Neural progenitor cell (in vitro differentiated cells): Measurements from ENCODE around the gene SMAD2. TPM values are rescaled to one million over a fixed set of nuclear protein-coding genes. Genes with fewer than 3 reads are reported as not detected.

ENCODE experiments used
- DNase-seq: peaks from one replicate; pipeline ENCODE4 v3.0.0-alpha.2; 2016; ENCODE audit warnings: low spot score
- H2AFZ ChIP-seq: fragments of 200-600 bp; sonication (generic); replicated peaks from 2 replicates; pipeline ENCODE4 v1.6.1; 2016; ENCODE audit warnings: antibody characterized with exemption
- H3F3A ChIP-seq: fragments of 200-600 bp; sonication (generic); 2 replicates; pipeline ENCODE4 v1.6.1; 2016; ENCODE audit warnings: antibody characterized with exemption, low read depth
- H3K27ac ChIP-seq: fragments of 200-600 bp; sonication (generic); 2 replicates; pipeline ENCODE4 v1.5.1; 2016; ENCODE audit warnings: mild to moderate bottlenecking
- H3K27me3 ChIP-seq: fragments of 200-600 bp; sonication (generic); 2 replicates; pipeline ENCODE4 v1.6.1; 2016; ENCODE audit warnings: mild to moderate bottlenecking, moderate library complexity
- H3K36me3 ChIP-seq: fragments of 200-600 bp; sonication (generic); 2 replicates; pipeline ENCODE4 v1.5.1; 2016
- H3K4me1 ChIP-seq: fragments of 200-600 bp; sonication (generic); 2 replicates; pipeline ENCODE4 v1.6.1; 2016; ENCODE audit warnings: mixed run types
- H3K4me2 ChIP-seq: fragments of 200-600 bp; sonication (generic); 2 replicates; pipeline ENCODE4 v1.6.1; 2016
- H3K4me3 ChIP-seq: fragments of 200-600 bp; sonication (generic); 2 replicates; pipeline ENCODE4 v1.5.1; 2016
- H3K79me2 ChIP-seq: fragments of 200-600 bp; sonication (generic); 2 replicates; pipeline ENCODE4 v1.6.1; 2016; ENCODE audit warnings: low read depth
- H3K9ac ChIP-seq: fragments of 200-600 bp; sonication (generic); 2 replicates; pipeline ENCODE4 v1.6.1; 2016
- H3K9me3 ChIP-seq: fragments of 200-600 bp; sonication (generic); 2 replicates; pipeline ENCODE4 v1.5.1; 2016; ENCODE audit warnings: low read depth
- H4K20me1 ChIP-seq: fragments of 200-600 bp; sonication (generic); 2 replicates; pipeline ENCODE4 v1.6.1; 2016; ENCODE audit warnings: low read depth
- H3K27ac Mint-ChIP-seq: 3 replicates; pipeline ENCODE4 v1.8.0; 2021; ENCODE audit warnings: mixed read lengths
- H3K27me3 Mint-ChIP-seq: 2 replicates; pipeline ENCODE4 v1.8.0; 2022; ENCODE audit warnings: low read depth, mild to moderate bottlenecking, inconsistent platforms, moderate library complexity, mixed read lengths; ENCODE audit not compliant: insufficient read depth
- H3K36me3 Mint-ChIP-seq: 3 replicates; pipeline ENCODE4 v1.8.0; 2021; ENCODE audit warnings: mixed read lengths
- H3K4me1 Mint-ChIP-seq: 3 replicates; pipeline ENCODE4 v1.8.0; 2021; ENCODE audit warnings: mixed read lengths
- H3K4me3 Mint-ChIP-seq: 3 replicates; pipeline ENCODE4 v1.8.0; 2021; ENCODE audit warnings: mild to moderate bottlenecking, moderate library complexity, mixed read lengths
- H3K9me3 Mint-ChIP-seq: 3 replicates; pipeline ENCODE4 v1.8.0; 2020; ENCODE audit warnings: mixed read lengths
- EZH2 ChIP-seq: fragments of 200-600 bp; sonication (generic); IDR thresholded peaks from 2 replicates; pipeline ENCODE4 v1.6.1; 2017; ENCODE audit warnings: antibody characterized with exemption, mild to moderate bottlenecking, moderate library complexity
- EZH2phosphoT487 ChIP-seq: fragments of 200-600 bp; sonication (generic); IDR thresholded peaks from 2 replicates; pipeline ENCODE4 v1.6.1; 2017; ENCODE audit warnings: antibody characterized with exemption
- total RNA-seq: library from RNA; depleted of rRNA; stranded (reverse); fragments of >200 nt; gene quantifications from 2 replicates; pipeline ENCODE4 v1.2.3, GENCODE V29; 2015; ENCODE audit warnings: low replicate concordance
- TF ChIP-seq, protein P1 (sequence below): fragments of 200-600 bp; sonication (generic); IDR thresholded peaks from 2 replicates; pipeline ENCODE4 v1.5.1; 2017; ENCODE audit warnings: antibody characterized with exemption, mild to moderate bottlenecking

Gene SMAD2
- total RNA-seq, 1 donor from 2014 or later, result 233 TPM

DNA sequence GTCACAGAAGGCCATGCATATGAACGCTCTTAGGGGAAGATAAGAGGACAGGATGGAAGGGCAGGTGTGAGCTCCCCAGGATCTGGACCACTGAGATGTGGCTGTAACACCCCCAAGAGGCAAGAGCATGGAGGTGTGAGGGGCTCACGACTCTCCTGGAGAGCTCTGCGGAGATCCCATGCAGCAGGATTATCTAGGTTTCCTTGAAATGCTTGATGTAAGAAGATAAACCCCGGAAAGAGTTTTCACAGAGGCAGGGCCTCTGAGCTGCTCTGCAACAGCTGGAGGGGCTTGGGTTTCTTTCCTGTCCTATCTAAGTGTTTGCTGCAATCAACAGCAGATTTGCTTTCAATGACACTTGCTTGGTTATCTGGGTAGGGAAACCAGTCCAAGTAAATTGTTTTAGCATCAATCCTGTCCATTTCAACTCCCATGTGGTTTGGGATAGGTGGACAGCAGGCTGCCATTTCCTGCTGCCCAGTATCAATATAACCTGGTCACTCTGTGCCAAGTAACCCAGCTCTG is 138.9 kb downstream of the SMAD2 start:
- Histone ChIP-seq H3K27me3 (no peaks in the 10 kb centered on the region), H3K4me2 (no peak overlapping the region), H3K4me3 (no peak overlapping the region), H3K27ac (no peak overlapping the region), H3K9ac (no peak overlapping the region), H3K9me3 (no peaks in the 10 kb centered on the region), H3K36me3 (no peaks in the 10 kb centered on the region), H2AFZ (no peak overlapping the region), H3K79me2 (no peaks in the 10 kb centered on the region), H3F3A (no peaks in the 10 kb centered on the region), H4K20me1 (no peaks in the 10 kb centered on the region), H3K4me1 (no peaks in the 10 kb centered on the region)
- no peak overlapping the region for H3K27ac Mint-ChIP-seq
- no peak overlapping the region for H3K4me3 Mint-ChIP-seq
- no peaks in the 10 kb centered on the region for H3K36me3 Mint-ChIP-seq
- TF ChIP-seq EZH2phosphoT487, result no peak
- no peak for TF ChIP-seq EZH2
- TF ChIP-seq, protein P1, sequence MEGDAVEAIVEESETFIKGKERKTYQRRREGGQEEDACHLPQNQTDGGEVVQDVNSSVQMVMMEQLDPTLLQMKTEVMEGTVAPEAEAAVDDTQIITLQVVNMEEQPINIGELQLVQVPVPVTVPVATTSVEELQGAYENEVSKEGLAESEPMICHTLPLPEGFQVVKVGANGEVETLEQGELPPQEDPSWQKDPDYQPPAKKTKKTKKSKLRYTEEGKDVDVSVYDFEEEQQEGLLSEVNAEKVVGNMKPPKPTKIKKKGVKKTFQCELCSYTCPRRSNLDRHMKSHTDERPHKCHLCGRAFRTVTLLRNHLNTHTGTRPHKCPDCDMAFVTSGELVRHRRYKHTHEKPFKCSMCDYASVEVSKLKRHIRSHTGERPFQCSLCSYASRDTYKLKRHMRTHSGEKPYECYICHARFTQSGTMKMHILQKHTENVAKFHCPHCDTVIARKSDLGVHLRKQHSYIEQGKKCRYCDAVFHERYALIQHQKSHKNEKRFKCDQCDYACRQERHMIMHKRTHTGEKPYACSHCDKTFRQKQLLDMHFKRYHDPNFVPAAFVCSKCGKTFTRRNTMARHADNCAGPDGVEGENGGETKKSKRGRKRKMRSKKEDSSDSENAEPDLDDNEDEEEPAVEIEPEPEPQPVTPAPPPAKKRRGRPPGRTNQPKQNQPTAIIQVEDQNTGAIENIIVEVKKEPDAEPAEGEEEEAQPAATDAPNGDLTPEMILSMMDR, result no peak
- no peak for DNase-seq
- H3K9me3 Mint-ChIP-seq, result peaks cover 2% of the 10 kb centered on the region
- H3K4me1 Mint-ChIP-seq, result peaks cover 7% of the 10 kb centered on the region
- H3K27me3 Mint-ChIP-seq, result no peaks in the 10 kb centered on the region

DNA sequence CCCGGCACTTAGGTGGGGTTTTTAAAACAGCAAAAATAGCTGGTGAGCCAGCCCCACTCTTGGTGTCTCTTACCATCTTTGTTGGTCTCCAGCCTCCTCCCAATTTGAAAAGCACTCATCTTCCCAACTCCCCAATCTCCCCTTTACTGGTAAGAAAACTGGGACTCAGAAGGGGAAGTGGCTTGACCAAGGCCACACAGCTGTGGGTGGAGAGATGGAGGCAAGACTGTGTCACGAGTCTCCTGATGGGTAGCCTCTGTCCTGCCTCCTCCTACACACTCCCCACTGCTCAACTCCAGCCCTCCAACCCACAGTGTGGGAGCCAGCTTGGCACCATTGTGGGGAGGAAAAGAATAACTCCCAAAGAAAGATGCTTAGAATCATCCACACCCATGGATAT is 140.4 kb downstream of the SMAD2 start:
- Mint-ChIP-seq H3K36me3 (no peaks in the 10 kb centered on the region), H3K4me3 (no peak overlapping the region), H3K4me1 (no peaks in the 10 kb centered on the region), H3K9me3 (peaks cover 5% of the 10 kb centered on the region), H3K27me3 (no peaks in the 10 kb centered on the region), H3K27ac (no peak overlapping the region)
- no peaks in the 10 kb centered on the region for H3K4me1 ChIP-seq
- no peak for TF ChIP-seq EZH2
- TF ChIP-seq EZH2phosphoT487, result no peak
- TF ChIP-seq, protein P1, result no peak
- no peak for DNase-seq
- no peak overlapping the region for H3K4me3 ChIP-seq
- H3K36me3 ChIP-seq, result no peaks in the 10 kb centered on the region
- no peak overlapping the region for H3K4me2 ChIP-seq
- H3K27ac ChIP-seq, result no peak overlapping the region
- no peaks in the 10 kb centered on the region for H3F3A ChIP-seq
- H3K9ac ChIP-seq, result no peak overlapping the region
- no peak overlapping the region for H2AFZ ChIP-seq
- H4K20me1 ChIP-seq, result no peaks in the 10 kb centered on the region
- H3K9me3 ChIP-seq, result peaks cover 5% of the 10 kb centered on the region
- no peaks in the 10 kb centered on the region for H3K27me3 ChIP-seq
- H3K79me2 ChIP-seq, result no peaks in the 10 kb centered on the region

DNA sequence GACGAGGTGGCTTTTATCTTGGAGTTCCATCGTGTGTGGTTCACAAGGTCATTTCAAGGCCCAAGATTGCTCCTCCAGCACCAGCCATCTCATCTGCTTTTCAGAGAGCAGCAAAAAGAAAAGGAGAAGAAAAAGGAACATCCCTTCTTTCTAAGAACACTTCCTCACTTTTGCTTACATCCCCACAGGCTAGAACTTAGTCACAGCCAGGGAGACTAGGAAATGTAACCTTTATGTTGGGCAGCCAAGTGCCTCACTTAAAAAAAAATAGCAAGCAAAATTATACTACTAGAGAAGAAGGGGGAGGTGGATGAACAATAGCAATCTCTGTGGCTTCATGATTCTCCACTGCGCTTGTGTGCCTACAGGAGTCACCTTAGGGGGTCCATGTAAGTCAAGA is 141.8 kb downstream of the SMAD2 start:
- no peaks in the 10 kb centered on the region for H3K4me1 ChIP-seq
- no peaks in the 10 kb centered on the region for H3K27me3 Mint-ChIP-seq
- no peak overlapping the region for H3K4me3 Mint-ChIP-seq
- H3K27ac Mint-ChIP-seq, result no peak overlapping the region
- H3K4me1 Mint-ChIP-seq, result no peaks in the 10 kb centered on the region
- no peaks in the 10 kb centered on the region for H3F3A ChIP-seq
- H3K36me3 Mint-ChIP-seq, result no peaks in the 10 kb centered on the region
- no peak for TF ChIP-seq EZH2phosphoT487
- no peak for TF ChIP-seq EZH2
- TF ChIP-seq, protein P1, result no peak
- H3K27me3 ChIP-seq, result no peaks in the 10 kb centered on the region
- no peaks in the 10 kb centered on the region for H3K36me3 ChIP-seq
- no peaks in the 10 kb centered on the region for H4K20me1 ChIP-seq
- no peak for DNase-seq
- no peak overlapping the region for H3K4me3 ChIP-seq
- no peak overlapping the region for H3K9ac ChIP-seq
- no peak overlapping the region for H3K4me2 ChIP-seq
- H3K79me2 ChIP-seq, result no peaks in the 10 kb centered on the region
- peaks cover 13% of the 10 kb centered on the region for H3K9me3 ChIP-seq
- H2AFZ ChIP-seq, result no peak overlapping the region
- peaks cover 12% of the 10 kb centered on the region for H3K9me3 Mint-ChIP-seq
- H3K27ac ChIP-seq, result no peak overlapping the region
